Heart left ventricle (tissue), 16 donors: ENCODE results near the gene ZNF324B. TPM values are rescaled to one million over a fixed set of nuclear protein-coding genes. Genes with fewer than 3 reads are reported as not detected.

Source experiments
- ATAC-seq, 4 donors: fragments of 200-7000 bp; cut with Tn5 transposase; one replicate each; pipeline ENCODE4 v1.9.1; 2020 to 2022; ENCODE audit warnings: moderate library complexity in 4 of 4, mild to moderate bottlenecking in 3 of 4, moderate number of reproducible peaks in 1 of 4
- DNase-seq, 5 donors: peaks; one replicate each; pipeline ENCODE4 v3.0.0-alpha.2; 2020
- H3K27ac ChIP-seq, 12 donors: fragments of 200-600 bp; sonication (generic) in 4 of 12; one replicate each; pipeline versions ENCODE4 v1.5.0 to v1.8.0; 2016 to 2022; ENCODE audit warnings: mild to moderate bottlenecking in 2 of 12
- H3K27me3 ChIP-seq, 9 donors: fragments of 200-600 bp; sonication (generic) in 2 of 9; one replicate each; pipeline versions ENCODE4 v1.5.1 to v1.8.0; 2016 to 2022; ENCODE audit warnings: mild to moderate bottlenecking in 3 of 9
- H3K36me3 ChIP-seq, 9 donors: fragments of 200-600 bp; sonication (generic) in 2 of 9; one replicate each; pipeline versions ENCODE4 v1.5.0 to v1.8.0; 2018 to 2022; ENCODE audit warnings: mild to moderate bottlenecking in 2 of 9
- H3K4me1 ChIP-seq, 12 donors: fragments of 200-600 bp; sonication (generic) in 4 of 12; one replicate each; pipeline versions ENCODE4 v1.5.0 to v1.8.0; 2016 to 2022; ENCODE audit warnings: mild to moderate bottlenecking in 3 of 12
- H3K4me3 ChIP-seq, 12 donors: fragments of 200-600 bp; sonication (generic) in 4 of 12; one replicate each; pipeline versions ENCODE4 v1.5.0 to v1.8.0; 2017 to 2022; ENCODE audit warnings: mild to moderate bottlenecking in 9 of 12, moderate library complexity in 4 of 12
- H3K9me3 ChIP-seq, 12 donors: fragments of 200-600 bp; sonication (generic) in 4 of 12; one replicate each; pipeline versions ENCODE4 v1.5.0 to v1.8.0; 2016 to 2022; ENCODE audit warnings: mild to moderate bottlenecking in 1 of 12
- CTCF ChIP-seq, 12 donors: fragments of 200-600 bp; sonication (generic) in 4 of 12; IDR thresholded peaks; one replicate each; pipeline versions ENCODE4 v1.5.0 to v1.8.0; 2018 to 2022; ENCODE audit warnings: antibody characterized with exemption in 12 of 12, mild to moderate bottlenecking in 5 of 12
- POLR2A ChIP-seq, 2 donors: fragments of 450-650 bp; IDR thresholded peaks; one replicate each; pipeline ENCODE4 v1.6.1; 2017; ENCODE audit warnings: antibody characterized with exemption in 2 of 2, mild to moderate bottlenecking in 2 of 2, moderate library complexity in 2 of 2
- WGBS, 4 donors: extraction: QIAGEN DNeasy Blood & Tissue Kit in 2 of 4; methylation state at CpG; one replicate each; pipeline versions ENCODE4 v1.1.5 to v1.1.7; 2013 to 2018; 5-methylcytosine and 5-hydroxymethylcytosine counted together
- intact Hi-C, 10 donors: fragments of 100-400 bp; cut with DNase I; formaldehyde crosslinking; loops; one replicate each; pipeline versions ENCODE4 v1.11.1 to v1.14.2; 2022
- polyA plus RNA-seq, 2 donors: library from polyadenylated mRNA; stranded (reverse); fragments of 200-250 nt; gene quantifications; one replicate each; pipeline ENCODE4 v1.2.3, GENCODE V29; 2013
- total RNA-seq, 9 donors: library from RNA; depleted of rRNA in 2 of 9; stranded (reverse); fragments of >200 nt in 2 of 9; fragmentation: NEBNext Ultra II Directional in 3 of 9; extraction: Animal tissue kit (Norgen Biotek cat#: 25700) in 3 of 9; gene quantifications; one replicate each; pipeline versions ENCODE4 v1.1.0 to v1.2.4, GENCODE V29; 2016 to 2023
- donor health status: ischemic (EF 13 %, LVEDD 7.1; RV severe dilation, severe dysfunction).
- donor health status: healthy with polysubstance abuse.
- donor health status: DM: no; HTN: yes; CAD: no.
- donor health status: DM: no; HTN: no; CAD: no.
- donor health status: ischemic (EF 25% LVEDD 6.9; RV normal size, moderate dysfunction).
- donor health status: ischemic (EF 25% LVEDD 5.7; RV mildly dilated, moderate dysfunction).
- donor health status: healthy.
- donor health status: DM: yes; HTN: yes; CAD: no.
- donor health status: ischemic (EF 35%, LVEDD 5.7; RV mildly dilated, moderate dysfunction).
- donor health status: nonischemic (EF 11% LVEDD 7.7; RV severe dilation, severe dysfunction).
- donor health status: DM: yes; HTN: yes; CAD: no.
- donor health status: PGD.
- donor health status: ischemic (EF 29% LVEDD 5.4; RV normal size, mild dysfunction).
- donor health status: nonischemic (EF 23%, LVEDD 6.1; RV moderate dilation, normal function).

The ZNF324B gene
- total and polyA plus RNA-seq, 11 donors = 1.4 to 5.1 (median 3.9) TPM

DNA sequence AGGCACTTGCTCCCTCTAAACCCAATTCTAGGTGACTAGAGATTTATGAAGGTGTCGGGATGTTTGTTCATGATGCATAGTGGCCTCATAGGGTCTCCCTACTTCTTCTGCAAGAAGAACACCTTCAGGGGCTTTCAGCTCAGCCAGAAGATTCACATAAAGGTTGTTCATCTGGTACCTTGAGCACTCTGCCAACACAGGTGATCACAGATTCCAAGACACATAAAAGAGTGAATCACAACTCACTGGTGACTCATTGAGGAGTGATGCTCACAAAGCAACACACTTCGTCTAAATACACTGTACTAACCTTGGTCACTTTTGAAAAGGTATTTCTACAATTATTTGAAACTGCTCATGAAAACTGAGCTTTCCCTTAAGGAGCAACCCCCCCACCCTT lies 8.6 kb downstream of the ZNF324B start:
- H3K9me3 ChIP-seq = no peaks in the 10 kb centered on the region
- intact Hi-C loops = no loop called here
- H3K27ac ChIP-seq = no peak overlapping the region
- no peak for ATAC-seq
- WGBS, 4 donors = 90 to 100% (median 98%) methylated on average over 2 of the region's 2 CpGs
- TF ChIP-seq POLR2A (IDR thresholded peaks at IDR 0.05) (no peak), CTCF (IDR thresholded peaks at IDR 0.05) (no peak)
- no peak for DNase-seq
- H3K4me3 ChIP-seq = no peak overlapping the region
- H3K27me3 ChIP-seq = no peaks in the 10 kb centered on the region
- peaks cover 0 to 18% (median 12%) of the 10 kb centered on the region in 9 donors for H3K36me3 ChIP-seq
- no peaks in the 10 kb centered on the region for H3K4me1 ChIP-seq

DNA sequence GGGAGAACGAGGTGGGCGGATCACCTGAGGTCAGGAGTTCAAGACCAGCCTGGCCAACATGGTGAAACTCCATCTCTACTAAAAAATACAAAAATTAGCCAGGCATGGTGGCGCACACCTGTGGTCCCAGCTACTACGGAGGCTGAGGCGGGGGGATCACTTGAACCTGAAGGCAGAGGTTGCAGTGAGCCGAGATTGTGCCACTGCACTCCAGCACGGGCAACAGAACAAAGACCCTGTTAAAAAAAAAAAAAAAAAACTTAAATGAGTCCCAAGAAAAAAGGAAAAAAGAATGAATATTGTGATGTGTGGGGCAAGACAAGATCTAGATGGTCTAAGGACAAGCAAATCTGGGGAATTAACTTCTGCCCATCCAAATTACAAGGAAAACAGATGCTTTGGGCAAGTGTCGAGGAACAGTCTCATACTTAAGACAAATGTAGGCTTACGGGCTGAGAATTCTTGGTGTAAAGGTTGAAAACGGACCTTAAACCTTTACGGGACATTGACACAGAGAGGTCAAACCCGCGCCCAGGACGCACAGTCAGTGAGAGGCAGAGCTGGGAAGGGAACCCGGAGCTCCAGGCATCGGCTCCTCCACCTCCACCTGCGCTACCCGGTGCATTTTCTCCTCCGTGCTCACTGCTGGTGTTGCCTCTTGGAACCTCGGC lies 14.8 kb downstream of the ZNF324B start:
- ATAC-seq (peak in 3 of 4 donors; percentile 4 to 9 (median 5)), DNase-seq (no peak)
- intact Hi-C loops = loop anchor here in 1 of 10 donors (1.0 kb wide), 1 partner anchor 26 kb away; the partner anchor contains the start of gene ZNF132
- peak overlapping the region in 5 of 12 donors; percentile 77 to 90 (median 85) for H3K27ac ChIP-seq
- peak overlapping the region; percentile 2 to 100 (median 94) for H3K4me3 ChIP-seq
- TF ChIP-seq CTCF (IDR thresholded peaks at IDR 0.05) = no peak
- TF ChIP-seq POLR2A (IDR thresholded peaks at IDR 0.05) = no peak
- peaks cover 4 to 16% (median 13%) of the 10 kb centered on the region in 12 donors for H3K4me1 ChIP-seq
- H3K9me3 ChIP-seq = no peaks in the 10 kb centered on the region
- peaks cover 0 to 19% (median 10%) of the 10 kb centered on the region in 9 donors for H3K36me3 ChIP-seq
- 35 to 36% (median 36%) methylated on average over 19 to 20 of the region's 20 CpGs for WGBS, 4 donors
- no peaks in the 10 kb centered on the region for H3K27me3 ChIP-seq

DNA sequence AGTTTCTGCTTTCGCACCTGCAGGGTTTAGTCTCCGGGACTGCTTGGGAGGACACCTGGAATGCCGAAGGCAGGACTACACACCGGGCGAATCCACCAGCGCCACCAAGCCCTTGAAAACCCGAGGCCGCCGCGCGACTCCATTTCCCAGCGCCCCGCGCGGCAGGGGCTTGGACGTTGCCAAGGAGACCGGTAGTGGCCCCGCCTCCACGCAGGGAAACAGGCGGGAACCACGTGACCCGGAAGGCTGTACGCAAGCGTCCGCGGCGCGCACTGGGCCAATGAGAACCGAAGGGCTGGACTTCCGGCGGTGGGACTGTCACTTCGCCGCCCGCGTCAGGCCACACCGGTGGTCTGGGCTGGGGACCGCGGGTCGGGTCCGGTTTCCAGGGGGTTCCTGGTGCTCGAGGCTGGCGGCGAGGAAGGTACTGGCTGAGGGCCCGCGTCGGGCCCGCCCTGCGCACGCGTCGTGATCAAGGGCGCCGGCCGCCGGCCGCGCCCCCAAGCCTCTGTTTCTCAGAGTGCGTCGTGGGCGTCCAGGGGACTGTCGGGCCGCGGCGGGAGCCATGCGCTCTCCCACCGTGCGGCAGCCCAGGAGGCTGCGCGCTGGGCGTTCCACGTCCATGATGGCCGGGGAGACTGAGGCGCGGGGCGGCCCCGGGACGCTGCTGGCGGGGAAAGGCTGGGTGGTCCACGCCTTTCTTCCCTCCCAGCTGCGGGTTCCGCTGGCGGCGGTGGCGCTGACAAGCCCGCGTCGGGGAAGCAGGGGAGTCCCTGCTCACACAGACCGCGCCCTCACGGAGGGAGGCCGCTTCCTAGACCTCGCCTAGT lies 15.6 kb downstream of the ZNF324B start, which contains the start of gene ZNF324:
ZNF324 (plus strand) TSS at position 321 of the 830 bp plus-strand sequence. CDS start 2,106 bp downstream, outside the sequence.
- TF ChIP-seq POLR2A (IDR thresholded peaks at IDR 0.05) (peak in 1 of 2 donors; percentile 78), CTCF (IDR thresholded peaks at IDR 0.05) (peak in 1 of 12 donors; percentile 17)

More for the DNA sequence above, 15.6 kb downstream of the ZNF324B start, which contains the start of gene ZNF324:
- Histone ChIP-seq H3K9me3 (no peaks in the 10 kb centered on the region), H3K4me3 (peak within 1 kb of the TSS; percentile 63 to 100 (median 94)), H3K27me3 (no peaks in the 10 kb centered on the region), H3K4me1 (peaks cover 4 to 16% (median 13%) of the 10 kb centered on the region in 12 donors), H3K27ac (peak within 1 kb of the TSS in 11 of 12 donors; percentile 55 to 90 (median 77)), H3K36me3 (peaks cover 0 to 25% (median 14%) of the 10 kb centered on the region in 9 donors)
- 0% methylated on average over 2 to 92 of the region's 92 CpGs for WGBS, 4 donors
- intact Hi-C loops = loop anchor here in 1 of 10 donors (1.0 kb wide), 1 partner anchor 27 kb away; the partner anchor contains the start of gene ZNF132
- peak; percentile 98 to 99 (median 99) for DNase-seq
- ATAC-seq = peak; percentile 97 to 99 (median 98)
